ENCODE measurements around the gene FAM81A. TPM values are rescaled to one million over a fixed set of nuclear protein-coding genes. Genes with fewer than 3 reads are reported as not detected.

Gene FAM81A
- total RNA-seq, 1 experiment from 2014 or later, result 2.0 TPM

DNA sequence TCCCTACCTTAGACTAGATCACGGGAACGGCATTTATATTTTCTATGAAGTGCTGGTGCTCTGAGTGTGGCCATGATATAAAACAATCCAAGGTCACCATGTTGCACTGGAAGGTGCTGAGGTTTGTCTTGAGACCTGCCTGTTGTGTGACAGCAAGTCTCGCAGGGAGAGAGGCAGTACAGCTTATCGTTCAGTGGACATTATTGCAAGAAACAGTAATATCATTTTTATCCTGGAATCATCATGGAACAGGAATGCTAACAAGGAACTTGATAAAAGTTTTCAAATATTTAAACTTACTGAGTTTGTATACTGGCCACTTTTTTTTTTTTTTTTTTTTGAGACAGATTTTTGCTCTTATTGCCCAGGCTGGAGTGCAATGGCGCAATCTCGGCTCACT, 133.6 kb downstream of the FAM81A start:
- Mint-ChIP-seq H3K4me3 (no peak overlapping the region), H3K27me3 (ENCODE audit: low read depth) (no peaks in the 10 kb centered on the region), H3K36me3 (no peaks in the 10 kb centered on the region), H3K4me1 (peaks cover 7% of the 10 kb centered on the region), H3K27ac (no peak overlapping the region), H3K9me3 (no peaks in the 10 kb centered on the region)
- ChIA-PET POLR2A (interaction anchor here (0.6 kb wide), 1 partner anchor 95 kb away, joined by 3 read pairs; no protein-coding TSS in a partner anchor), CTCF (interaction anchor here (0.8 kb wide), 1 partner anchor 154 kb away, joined by 3 read pairs; no protein-coding TSS in a partner anchor)
- TF ChIP-seq ZNF121 (CRISPR knock-in tag; IDR thresholded peaks at IDR 0.05) (no peak), NR3C1 (CRISPR knock-in tag; conservative IDR thresholded peaks at IDR 0.05; ENCODE audit: low read depth) (no peak), NR2C2 (CRISPR knock-in tag; IDR thresholded peaks at IDR 0.05) (no peak), CREB1 (CRISPR knock-in tag; IDR thresholded peaks at IDR 0.05) (no peak), SMAD4 (CRISPR knock-in tag; IDR thresholded peaks at IDR 0.05) (no peak), TEAD4 (CRISPR knock-in tag; IDR thresholded peaks at IDR 0.05) (no peak), KAT7 (CRISPR knock-in tag; IDR thresholded peaks at IDR 0.05; ENCODE audit: borderline replicate concordance) (no peak), JAZF1 (CRISPR knock-in tag; IDR thresholded peaks at IDR 0.05) (no peak), FOXK1 (CRISPR knock-in tag; IDR thresholded peaks at IDR 0.05) (no peak), RELA (CRISPR knock-in tag; IDR thresholded peaks at IDR 0.05; ENCODE audit: borderline replicate concordance) (no peak), ZNF219 (CRISPR knock-in tag; IDR thresholded peaks at IDR 0.05; ENCODE audit: borderline replicate concordance) (no peak), MXD4 (CRISPR knock-in tag; IDR thresholded peaks at IDR 0.05; ENCODE audit: borderline replicate concordance) (no peak)
- TF ChIP-seq, protein P1, sequence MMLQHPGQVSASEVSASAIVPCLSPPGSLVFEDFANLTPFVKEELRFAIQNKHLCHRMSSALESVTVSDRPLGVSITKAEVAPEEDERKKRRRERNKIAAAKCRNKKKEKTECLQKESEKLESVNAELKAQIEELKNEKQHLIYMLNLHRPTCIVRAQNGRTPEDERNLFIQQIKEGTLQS (CRISPR knock-in tag; conservative IDR thresholded peaks at IDR 0.05), result no peak
- TF ChIP-seq, protein P2, sequence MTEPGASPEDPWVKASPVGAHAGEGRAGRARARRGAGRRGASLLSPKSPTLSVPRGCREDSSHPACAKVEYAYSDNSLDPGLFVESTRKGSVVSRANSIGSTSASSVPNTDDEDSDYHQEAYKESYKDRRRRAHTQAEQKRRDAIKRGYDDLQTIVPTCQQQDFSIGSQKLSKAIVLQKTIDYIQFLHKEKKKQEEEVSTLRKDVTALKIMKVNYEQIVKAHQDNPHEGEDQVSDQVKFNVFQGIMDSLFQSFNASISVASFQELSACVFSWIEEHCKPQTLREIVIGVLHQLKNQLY (CRISPR knock-in tag; IDR thresholded peaks at IDR 0.05), result no peak
- TF ChIP-seq, protein P3, sequence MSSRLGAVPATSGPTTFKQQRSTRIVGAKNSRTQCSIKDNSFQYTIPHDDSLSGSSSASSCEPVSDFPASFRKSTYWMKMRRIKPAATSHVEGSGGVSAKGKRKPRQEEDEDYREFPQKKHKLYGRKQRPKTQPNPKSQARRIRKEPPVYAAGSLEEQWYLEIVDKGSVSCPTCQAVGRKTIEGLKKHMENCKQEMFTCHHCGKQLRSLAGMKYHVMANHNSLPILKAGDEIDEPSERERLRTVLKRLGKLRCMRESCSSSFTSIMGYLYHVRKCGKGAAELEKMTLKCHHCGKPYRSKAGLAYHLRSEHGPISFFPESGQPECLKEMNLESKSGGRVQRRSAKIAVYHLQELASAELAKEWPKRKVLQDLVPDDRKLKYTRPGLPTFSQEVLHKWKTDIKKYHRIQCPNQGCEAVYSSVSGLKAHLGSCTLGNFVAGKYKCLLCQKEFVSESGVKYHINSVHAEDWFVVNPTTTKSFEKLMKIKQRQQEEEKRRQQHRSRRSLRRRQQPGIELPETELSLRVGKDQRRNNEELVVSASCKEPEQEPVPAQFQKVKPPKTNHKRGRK (CRISPR knock-in tag; IDR thresholded peaks at IDR 0.05; ENCODE audit: borderline replicate concordance), result no peak
- TF ChIP-seq, protein P4, sequence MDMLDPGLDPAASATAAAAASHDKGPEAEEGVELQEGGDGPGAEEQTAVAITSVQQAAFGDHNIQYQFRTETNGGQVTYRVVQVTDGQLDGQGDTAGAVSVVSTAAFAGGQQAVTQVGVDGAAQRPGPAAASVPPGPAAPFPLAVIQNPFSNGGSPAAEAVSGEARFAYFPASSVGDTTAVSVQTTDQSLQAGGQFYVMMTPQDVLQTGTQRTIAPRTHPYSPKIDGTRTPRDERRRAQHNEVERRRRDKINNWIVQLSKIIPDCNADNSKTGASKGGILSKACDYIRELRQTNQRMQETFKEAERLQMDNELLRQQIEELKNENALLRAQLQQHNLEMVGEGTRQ (CRISPR knock-in tag; IDR thresholded peaks at IDR 0.05), result no peak
- TF ChIP-seq, protein P5, sequence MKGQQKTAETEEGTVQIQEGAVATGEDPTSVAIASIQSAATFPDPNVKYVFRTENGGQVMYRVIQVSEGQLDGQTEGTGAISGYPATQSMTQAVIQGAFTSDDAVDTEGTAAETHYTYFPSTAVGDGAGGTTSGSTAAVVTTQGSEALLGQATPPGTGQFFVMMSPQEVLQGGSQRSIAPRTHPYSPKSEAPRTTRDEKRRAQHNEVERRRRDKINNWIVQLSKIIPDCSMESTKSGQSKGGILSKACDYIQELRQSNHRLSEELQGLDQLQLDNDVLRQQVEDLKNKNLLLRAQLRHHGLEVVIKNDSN (CRISPR knock-in tag; IDR thresholded peaks at IDR 0.05), result no peak
- TF ChIP-seq, protein P6, sequence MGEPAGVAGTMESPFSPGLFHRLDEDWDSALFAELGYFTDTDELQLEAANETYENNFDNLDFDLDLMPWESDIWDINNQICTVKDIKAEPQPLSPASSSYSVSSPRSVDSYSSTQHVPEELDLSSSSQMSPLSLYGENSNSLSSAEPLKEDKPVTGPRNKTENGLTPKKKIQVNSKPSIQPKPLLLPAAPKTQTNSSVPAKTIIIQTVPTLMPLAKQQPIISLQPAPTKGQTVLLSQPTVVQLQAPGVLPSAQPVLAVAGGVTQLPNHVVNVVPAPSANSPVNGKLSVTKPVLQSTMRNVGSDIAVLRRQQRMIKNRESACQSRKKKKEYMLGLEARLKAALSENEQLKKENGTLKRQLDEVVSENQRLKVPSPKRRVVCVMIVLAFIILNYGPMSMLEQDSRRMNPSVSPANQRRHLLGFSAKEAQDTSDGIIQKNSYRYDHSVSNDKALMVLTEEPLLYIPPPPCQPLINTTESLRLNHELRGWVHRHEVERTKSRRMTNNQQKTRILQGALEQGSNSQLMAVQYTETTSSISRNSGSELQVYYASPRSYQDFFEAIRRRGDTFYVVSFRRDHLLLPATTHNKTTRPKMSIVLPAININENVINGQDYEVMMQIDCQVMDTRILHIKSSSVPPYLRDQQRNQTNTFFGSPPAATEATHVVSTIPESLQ (CRISPR knock-in tag; IDR thresholded peaks at IDR 0.05), result no peak
- TF ChIP-seq, protein P7, sequence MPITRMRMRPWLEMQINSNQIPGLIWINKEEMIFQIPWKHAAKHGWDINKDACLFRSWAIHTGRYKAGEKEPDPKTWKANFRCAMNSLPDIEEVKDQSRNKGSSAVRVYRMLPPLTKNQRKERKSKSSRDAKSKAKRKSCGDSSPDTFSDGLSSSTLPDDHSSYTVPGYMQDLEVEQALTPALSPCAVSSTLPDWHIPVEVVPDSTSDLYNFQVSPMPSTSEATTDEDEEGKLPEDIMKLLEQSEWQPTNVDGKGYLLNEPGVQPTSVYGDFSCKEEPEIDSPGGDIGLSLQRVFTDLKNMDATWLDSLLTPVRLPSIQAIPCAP (CRISPR knock-in tag; IDR thresholded peaks at IDR 0.05), result no peak
- TF ChIP-seq, protein P8, sequence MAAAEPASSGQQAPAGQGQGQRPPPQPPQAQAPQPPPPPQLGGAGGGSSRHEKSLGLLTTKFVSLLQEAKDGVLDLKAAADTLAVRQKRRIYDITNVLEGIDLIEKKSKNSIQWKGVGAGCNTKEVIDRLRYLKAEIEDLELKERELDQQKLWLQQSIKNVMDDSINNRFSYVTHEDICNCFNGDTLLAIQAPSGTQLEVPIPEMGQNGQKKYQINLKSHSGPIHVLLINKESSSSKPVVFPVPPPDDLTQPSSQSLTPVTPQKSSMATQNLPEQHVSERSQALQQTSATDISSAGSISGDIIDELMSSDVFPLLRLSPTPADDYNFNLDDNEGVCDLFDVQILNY (CRISPR knock-in tag; IDR thresholded peaks at IDR 0.05), result no peak
- ATAC-seq, result no peak
- no peak for DNase-seq (ENCODE audit: low spot score)

Other genes with a start within 250 kb of the FAM81A start
- not detected in 3 replicates for gene LDHAL6B, start 231.3 kb upstream of the FAM81A start, total RNA-seq (2021)
- gene MYO1E, start 65.3 kb upstream of the FAM81A start, total RNA-seq (2021), result 83.6 to 104 TPM (median 99.9 TPM) in 3 replicates
- gene GCNT3, start 173.6 kb downstream of the FAM81A start, total RNA-seq (2021), result 0.07 to 0.20 TPM (median 0.11 TPM) in 3 replicates
- gene GTF2A2, start 219.3 kb downstream of the FAM81A start, total RNA-seq (2021), result 120 to 130 TPM (median 129 TPM) in 3 replicates

All from WTC11 (cell line).